GM18861 (cell line): ENCODE data around the gene DNAJC17.

Source experiments
- ATAC-seq: cut with Tn5 transposase; IDR thresholded peaks from one replicate; pipeline ENCODE4 v1.9.1; 2021; ENCODE audit not compliant: unreplicated experiment

Gene DNAJC17

DNA sequence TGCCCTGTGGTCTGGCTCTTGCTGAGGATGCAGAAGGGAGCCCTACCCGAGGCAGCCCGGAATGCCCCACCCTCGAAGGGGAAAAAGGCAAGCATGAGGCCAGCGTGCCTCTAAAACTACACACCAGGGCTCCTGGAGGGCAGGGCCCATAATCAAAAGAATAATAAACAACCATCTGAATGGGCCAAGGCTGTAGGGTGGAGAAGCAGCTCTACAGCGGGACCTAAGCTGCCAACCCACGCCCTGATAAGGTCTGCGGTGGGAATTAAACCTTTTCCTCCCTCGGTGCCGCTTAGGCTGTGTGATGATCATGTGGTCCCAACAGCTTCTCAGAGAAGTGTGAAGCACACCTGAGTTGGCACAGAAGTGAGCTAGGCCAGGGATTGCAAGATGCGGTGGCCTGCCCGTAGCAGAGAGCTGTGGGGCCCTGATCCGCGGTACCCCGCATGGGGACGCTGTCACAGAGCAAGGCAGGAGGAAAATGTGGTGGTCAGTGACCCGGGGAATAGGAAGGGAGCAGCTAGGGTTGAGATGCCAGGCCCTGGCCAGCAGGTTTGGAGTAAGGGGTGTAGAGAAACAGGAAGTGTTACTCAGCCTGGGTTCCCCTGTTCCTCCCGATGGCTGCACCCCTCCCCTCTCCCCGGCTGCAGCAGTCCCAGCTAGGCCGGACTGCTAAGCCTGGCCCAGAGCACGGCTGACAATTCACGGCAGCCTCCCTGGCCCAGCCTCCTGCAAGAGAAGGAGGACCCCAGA is 38.6 kb downstream of the DNAJC17 start:
- no peak for ATAC-seq

DNA sequence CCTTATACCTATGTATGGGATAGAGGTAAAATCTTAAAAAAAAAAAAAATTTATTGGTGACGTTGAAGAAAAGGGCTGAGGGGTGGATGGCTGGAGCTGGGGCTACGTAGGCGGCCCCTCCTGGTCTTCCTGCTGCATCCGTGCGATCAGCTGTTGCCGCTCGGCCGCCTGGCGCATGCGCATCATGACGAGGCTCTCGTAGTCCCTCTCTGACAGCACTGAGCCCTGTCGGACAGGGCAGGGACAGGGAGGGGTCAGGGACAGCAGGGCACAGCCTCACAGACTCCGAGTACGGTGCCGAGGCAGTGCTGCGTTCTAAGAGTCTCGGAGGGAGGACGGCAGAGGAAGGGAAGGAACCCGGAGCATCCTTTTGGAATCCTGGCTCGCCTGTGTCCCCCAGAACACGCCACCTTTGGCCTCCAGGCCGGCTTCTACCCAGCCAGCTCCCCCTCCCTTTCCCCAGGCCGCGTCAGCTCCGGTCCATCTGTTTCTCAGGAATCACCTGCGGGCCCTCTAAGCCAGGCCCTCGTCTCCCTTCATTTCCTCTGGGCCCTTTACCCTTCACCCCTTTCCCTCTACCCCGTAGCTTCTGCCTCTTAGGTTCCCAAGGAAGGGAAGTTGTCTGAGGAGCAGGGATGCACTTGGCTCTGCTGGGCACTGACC is 39.3 kb downstream of the DNAJC17 start:
- no peak for ATAC-seq

DNA sequence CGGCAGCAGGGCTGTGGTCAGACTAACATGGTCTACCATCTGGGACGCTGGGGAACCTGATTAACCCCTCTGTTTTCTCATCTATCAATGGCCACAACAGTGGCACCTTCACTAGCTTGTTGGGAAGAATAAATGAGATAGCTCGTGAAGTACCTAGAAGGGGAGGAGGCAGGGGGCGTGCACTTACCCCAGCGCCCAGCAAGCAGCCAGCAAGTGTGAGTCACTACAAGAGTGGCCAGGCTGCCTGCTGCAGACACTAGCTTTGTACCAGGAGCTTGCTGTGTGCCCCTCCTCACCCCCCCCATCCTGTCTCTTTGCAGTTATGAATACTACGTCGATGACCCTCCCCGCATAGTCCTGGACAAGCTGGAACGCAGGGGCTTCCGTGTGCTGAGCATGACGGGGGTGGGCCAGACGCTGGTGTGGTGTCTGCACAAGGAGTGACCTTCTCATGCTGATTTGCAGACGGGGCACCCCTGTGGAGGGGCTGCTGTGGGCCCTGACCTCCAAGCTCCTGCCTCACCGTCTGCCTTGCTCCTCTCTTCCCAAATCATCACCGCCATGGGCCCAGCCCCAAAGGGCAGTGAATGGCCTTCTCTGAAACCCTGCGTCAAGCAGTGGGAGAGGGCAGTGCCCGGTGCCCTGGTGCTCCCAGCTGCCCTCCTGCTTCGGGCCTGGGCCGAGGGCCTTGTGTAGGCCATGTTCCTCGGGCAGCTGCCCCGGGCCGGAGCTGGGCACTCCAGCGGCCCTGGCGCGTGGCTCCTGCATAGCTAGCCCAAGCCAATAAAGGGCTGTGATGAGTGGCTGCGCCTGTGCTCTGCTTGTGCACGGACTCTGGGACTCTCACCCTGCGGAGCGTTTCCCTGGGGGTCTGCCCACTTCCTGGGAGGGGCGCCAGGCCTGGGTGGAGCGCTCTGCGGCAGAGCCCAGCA is 40.1 kb downstream of the DNAJC17 start:
- ATAC-seq = no peak

DNA sequence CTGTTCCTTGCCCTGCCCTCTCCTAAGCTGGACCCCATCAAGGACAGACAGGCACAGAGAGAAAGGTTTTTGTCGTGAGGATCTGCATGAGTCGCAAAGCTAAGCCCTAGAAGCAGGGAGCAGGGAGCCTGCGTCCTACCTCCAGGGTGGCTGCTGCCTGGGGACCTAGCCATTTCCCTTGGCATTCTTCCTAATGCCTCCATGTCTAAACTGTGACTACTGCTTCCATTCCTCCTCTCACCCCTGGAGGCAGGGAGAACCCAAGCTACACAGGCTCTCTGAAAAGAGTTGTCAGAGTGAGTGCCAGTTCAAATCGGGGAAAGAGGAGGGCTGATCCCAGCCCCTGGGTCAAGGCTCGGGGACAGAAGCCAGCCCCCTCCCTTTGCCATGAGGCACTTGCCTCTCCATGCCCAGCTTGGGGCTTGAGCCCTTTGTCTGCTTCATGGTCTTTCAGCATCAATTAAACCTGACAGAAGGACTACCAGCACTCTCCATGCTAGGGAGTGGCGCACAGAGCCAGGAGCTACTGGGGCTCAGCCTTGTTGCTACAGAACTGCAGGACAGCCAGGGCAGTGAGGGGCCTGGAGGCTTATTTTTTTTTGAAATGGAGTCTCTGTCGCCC is 41.0 kb downstream of the DNAJC17 start:
- no peak for ATAC-seq

DNA sequence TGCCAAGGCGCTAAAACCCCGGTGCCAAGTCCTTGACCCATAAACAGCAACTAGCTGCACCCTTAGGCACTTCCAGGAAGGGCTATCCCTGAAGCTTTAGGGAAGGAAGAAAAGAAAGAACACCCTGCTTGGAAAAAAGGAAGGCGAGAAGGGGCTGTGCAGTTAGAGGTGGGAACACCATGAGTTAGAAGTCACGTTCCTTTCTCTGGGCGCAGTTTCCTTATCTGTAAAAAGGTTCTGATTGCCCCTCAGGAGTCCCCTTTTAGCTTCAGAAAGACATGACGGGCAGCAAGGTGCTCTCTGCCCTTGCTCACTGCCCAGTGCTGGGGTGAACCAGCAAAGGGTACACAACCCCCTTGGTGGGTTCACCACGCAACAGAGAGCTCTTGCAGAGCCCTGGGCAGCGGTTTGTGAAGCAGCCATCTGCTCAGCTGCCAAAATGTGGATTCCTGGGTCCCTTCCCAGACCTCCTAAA is 42.6 kb downstream of the DNAJC17 start:
- no peak for ATAC-seq

DNA sequence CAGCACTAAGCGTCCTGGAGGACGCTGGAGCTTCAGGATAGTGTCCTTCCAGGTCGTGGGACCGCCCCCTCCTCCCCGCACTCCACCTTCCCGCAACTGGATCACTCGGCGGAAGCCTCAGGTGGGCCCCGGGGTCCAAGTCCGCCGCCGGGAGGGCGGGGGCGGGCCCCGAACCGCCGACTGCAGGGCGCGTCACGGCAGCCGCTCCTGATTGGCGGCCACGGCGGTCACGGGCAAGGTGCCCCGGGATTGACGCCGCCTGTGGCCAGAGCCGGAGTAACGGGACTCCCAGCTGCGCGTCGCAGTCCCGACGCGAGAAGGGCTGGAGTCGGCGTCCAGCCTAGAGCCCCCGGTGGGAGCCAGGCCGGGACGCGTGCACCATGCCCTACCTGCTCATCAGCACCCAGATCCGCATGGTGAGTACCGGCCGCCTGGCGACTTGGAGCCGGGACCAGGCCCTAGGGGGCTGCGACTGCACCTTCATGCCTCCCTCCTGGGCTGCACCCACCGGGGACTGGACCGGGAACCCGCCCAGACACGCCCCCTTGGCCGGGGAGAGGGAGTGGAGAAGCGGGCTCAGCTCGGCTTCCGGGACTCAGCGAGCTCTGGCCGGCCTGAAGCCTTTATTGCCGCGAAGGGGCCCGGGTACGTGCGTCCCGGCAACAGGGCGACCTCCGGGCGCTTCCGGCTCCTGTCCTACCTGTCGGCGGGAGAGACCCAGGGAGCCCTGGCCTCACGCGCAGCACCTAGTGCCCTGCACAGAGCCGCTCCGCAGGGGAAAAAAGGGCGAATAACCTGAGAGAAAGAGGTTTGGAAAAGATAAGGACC is 43.3 kb downstream of the DNAJC17 start, which contains the start of gene GCHFR:
Gene GCHFR (plus strand): TSS at position 268 of the 828 bp plus-strand sequence. CDS start 113 bp downstream, at position 381.
- ATAC-seq = peak; percentile 28

DNA sequence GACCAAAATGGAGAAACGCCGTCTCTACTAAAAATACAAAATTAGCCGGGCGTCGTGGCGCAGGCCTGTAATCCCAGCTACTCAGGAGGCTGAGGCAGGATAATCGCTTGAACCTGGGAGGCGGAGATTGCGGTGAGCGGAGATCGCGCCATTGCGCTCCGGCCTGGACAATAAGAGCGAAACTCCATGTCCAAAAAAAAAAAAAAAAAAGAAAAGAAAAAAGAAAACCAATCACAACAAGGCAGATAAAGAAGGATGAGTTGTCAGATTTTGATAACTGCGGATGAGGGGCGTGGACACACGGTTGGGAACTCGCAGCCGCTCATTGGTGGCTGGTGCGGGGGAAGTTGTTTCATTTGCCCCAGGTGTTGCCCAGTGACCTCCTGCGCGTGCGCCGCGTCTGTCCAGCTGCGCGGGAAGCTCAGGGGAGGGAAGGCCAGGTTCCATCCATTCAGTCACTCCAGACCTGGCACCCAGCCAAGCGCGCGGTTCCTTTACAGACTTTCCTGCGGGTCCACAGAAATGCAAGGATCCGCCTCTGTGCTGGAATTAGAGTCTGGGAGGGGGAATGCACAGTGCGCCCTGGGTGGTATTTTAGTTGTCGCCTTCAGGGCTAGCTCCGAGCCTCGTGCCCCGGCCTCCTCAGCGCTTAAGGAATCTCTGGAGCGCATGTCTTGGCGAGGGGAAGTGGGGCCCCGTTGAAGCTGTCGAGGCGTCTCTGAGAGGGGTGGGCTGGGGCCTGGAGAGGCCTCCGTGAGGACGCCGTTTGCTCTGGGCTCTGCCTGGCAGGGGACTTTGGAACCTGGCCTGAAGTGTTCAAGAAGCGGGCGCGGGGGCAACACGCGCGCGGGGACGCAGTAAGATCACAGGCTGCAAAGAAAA is 44.1 kb downstream of the DNAJC17 start:
- ATAC-seq = peak; percentile 7

DNA sequence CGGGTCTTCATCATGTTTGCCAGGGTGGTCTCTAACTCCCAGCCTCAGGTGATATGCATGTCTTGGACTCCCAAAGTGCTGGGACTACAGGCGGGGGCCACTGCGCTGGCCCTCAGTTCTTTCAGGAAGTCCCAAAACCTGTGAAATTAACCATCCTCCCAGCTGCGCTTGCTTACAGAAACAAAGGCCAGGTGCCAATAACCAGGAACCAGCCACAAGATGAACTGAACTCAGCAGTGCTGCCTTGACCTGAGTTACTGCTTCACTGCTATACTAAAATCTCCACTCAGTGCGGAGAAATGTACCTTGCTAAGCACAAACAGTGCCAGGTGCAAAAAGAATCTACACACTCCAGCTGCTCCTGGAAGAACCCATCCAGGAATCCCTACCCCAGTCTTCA is 47.3 kb downstream of the DNAJC17 start:
- no peak for ATAC-seq

DNA sequence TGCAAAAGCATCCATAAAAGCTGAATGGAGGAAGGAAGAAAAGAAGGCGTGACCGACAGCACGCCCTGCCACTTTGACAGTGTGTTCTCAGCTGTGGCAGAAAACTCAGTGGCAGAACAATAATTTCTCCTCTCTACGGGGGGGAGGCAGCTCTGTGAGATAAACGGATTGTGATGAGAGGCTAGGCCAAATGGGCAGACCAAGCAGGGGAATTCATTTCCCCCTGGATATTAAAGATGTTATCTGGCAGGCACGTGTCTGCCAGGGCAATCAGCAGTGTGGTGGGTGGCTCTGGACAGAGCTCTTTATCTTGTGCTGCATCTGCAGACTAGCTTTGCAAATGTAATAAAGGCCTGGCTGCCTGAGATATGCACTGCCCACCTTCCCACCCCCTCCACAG is 50.3 kb downstream of the DNAJC17 start:
- ATAC-seq = no peak

DNA sequence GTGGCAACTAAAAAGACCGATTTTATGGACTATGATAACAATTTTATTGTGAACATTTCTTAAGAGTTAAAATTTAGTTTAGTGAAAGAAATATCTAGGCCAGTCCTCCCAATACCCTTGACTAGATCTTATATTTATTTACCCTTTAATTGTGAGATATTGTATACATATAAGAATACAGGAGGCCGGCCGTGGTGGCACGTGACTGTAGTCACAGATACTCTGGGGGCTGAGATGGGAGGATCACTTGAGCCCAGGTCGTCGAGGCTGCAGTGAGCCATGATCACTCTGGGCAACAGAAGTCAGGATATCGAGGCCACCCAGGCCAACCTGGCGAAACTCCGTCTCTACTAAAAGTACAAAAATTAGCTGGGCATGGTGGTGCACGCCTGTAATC is 51.5 kb downstream of the DNAJC17 start:
- no peak for ATAC-seq

DNA sequence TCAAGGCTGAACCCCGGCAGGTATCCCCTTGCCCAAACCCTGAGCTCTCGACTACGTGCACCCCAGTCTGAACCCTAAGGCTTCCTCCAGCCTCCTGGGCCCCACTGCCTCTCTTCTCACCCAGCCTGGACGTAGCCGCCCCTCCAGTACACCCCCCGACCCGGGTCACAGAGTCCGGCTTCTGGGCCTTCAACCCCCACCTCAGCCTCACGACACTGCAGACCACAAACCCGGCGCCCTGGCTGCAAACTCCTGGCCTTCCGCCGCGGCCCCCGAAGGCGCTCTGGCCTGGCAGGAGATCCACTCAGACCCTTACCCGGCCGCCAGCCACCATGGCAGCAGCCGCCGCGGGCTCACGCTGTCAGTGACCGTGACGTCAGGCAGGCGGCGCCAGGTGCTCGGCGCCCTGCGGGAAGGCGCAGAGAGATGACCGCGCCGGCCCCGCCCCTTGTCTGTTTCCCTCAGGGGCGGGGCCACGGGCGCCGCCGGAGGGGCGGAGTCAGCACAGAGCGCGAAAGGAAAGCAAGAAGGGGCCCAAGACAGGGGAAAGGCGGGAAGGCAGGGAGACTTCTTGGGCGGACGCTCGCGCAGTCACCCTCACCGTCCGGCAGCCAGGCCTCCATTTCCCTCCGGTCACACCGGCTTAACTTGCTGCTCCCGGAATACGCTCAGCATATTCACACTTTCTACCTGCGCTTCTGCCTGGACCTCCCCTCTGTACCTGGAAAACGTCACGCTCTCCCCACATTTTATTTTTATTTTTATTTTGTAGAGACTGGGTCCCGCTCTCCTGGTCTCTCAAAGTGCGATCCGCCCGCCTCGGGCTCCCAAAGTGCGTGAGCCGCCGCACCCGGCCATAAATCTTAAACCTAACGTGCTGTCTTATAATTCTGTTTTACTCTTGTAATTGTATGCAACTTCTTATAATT is 52.1 kb downstream of the DNAJC17 start, which contains the start of gene RMDN3:
Gene RMDN3 (minus strand): TSS at position 372 of the 929 bp plus-strand sequence. CDS start 471 bp downstream, outside the sequence.
- ATAC-seq = peak; percentile 79

DNA sequence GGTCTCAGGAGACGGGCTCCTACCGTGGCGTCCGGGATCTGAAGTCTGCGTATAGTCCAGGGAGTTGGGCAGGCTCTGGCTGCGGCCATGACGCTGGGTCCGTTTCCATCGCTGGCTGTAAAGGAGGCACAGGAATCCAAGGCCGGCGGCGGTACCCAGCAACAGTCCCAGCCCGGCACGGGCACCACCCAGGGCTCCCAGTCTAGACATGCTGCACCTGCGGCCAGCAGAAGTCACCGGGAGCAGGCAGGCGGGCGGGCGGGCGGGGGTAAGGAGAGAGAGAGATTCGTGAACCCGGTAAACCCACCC is 52.7 kb downstream of the DNAJC17 start:
- ATAC-seq = no peak

DNA sequence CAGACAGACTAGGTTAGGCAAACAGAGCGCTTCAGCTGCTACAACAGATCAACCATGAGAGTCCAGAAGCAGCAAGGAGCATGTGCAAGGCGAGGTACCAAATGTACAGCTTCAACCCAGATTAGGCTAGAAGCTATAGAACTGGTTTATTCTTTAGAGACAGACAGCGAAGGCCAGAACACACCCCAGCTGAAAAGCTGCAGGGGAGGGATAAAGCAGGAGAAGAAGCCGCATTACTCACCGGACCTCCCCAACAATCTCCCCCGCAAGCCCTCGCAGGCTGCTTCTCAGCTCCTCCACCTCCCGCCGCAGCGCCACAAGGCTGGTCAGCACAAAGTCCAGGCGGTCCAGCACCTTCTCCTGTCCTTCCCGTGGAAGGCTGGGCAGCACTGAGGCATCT is 55.5 kb downstream of the DNAJC17 start:
- no peak for ATAC-seq

DNA sequence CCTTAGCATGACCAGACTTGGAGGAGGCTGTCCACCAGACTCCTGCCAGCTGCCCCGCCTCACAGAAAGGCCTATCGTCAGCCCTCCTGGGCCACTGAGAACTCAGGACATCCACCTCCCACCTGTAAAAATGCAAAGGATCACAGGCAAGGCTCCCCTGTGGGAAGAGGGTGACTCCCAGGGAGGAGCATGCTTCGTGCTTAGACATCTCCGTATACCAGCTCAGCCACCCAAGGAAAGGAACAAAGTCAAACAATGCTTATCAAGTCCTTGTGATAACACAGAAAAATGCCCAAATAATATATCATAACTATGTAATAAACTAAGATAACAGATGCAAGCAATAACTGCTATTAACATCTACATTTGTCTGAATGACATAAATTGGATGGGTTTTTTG is 56.4 kb downstream of the DNAJC17 start:
- ATAC-seq = no peak

DNA sequence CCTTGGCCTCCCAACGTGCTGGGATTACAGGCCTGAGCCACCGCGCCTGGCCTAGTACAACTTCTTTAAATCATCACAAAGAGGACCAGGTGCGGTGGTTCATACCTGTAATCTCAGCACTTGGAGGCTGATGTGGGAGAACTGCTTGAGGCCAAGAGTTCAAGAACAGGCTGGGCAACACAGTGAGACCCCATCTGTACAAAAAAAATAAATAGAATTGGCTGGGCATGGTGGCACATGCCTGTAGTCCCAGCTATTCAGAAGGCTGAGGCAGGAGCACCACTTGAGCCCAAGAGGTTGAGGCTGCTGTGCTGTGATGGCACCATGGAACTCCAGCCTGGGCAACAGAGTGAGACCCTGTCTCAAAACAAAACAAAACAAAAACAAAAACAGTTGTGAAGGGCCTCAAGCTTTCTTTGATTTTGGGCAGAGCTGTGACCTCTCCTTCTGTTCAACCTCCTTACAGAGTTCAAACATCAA is 58.1 kb downstream of the DNAJC17 start:
- no peak for ATAC-seq

DNA sequence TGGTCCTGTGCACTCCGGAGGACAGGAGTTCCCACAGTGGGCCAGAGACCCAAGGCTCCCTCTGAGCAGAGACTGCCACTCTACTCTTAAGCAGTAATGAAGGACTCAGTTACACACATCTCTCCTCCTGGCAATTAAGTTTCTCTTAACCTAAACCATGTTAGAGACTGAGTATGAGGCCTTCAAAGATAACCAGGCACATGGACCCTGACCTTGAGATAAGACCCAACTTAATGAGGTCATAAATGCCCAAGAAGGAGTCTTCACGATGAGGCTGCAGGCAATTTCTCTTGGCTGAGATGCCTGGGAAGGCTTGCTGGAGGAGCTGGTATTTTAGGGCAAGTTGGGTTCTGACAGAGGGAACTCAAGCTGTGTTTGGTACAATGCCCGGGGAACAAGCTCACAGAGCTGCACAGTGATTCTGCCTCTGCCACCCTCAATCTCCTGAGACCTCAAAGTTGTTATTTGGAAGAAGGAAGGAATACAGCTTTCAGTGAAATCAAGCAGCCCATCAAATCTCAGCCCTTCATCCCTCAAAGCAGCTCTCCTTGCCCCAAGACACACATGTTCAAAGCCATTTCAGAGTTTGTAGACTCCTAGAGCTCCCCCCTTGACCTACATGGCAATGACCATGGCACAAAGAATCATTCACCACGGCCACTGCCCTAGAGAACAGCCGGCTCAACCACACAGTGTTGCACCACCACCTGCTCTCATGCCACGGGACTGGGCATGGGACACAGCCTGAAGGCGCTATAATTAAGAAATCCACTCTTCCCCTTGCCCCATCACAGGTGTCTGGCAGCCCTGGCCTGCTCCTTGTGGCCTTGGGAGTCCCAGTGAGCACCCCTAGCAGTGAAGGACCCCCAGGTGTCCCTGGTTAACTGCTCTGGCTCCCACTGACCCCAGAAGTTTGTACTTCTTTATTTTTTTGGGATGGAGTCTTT is 59.3 kb downstream of the DNAJC17 start:
- no peak for ATAC-seq

DNA sequence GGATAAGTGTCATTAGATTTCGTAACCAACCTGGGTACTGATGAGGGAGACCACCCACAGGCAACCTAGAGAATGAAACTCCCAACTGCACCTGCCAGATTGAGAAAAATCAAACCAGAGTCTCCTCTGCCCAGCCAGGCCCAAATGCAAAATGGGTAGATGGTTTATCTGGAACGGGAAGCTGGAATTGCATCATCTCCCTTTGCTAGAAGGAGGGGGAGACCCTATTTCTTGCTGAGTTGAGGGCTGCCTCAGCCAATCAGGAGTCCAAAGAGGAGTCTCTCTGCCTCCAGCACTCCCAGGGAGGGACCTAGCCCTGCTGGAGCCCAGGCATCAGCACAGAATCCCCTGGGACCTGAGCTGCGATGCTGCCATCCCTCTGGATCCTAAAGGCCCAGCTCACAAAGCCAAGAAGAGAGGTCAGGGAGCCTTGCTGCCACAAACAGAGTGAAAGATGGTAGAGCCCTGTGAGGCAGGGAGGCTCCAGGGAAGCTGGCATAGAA is 60.3 kb downstream of the DNAJC17 start:
- ATAC-seq = no peak
